A673 (cell line): Measurements from ENCODE around the gene SETX. TPM values are rescaled to one million over a fixed set of nuclear protein-coding genes. Genes with fewer than 3 reads are reported as not detected.

Experiments used
- BruUV-seq: library from RNA; stranded (reverse); fragments of 400-500 nt; replicated peaks from 2 replicates; lab custom pipeline; 2021; lab: Mats Ljungman, UMichigan
- CTCF ChIA-PET: fragments of 300-600 bp; sonication (Branson Sonifier 250); formaldehyde crosslinking; loops from one replicate; lab custom pipeline; 2022; ENCODE audit warnings: antibody characterized with exemption; lab: Charles Lee
- POLR2A ChIA-PET: fragments of 300-600 bp; sonication (Branson Sonifier 250); formaldehyde crosslinking; loops from one replicate; lab custom pipeline; 2022; ENCODE audit warnings: antibody characterized with exemption; ENCODE audit not compliant: low non-redundant PET; lab: Charles Lee
- DNase-seq: peaks from one replicate; pipeline ENCODE4 v3.0.0-alpha.2; 2015; ENCODE audit warnings: low spot score
- H3K27ac ChIP-seq: fragments of 200-600 bp; sonication (generic); 2 replicates; pipeline ENCODE4 v1.5.1; 2016; ENCODE audit warnings: mixed run types, low read depth, mild to moderate bottlenecking, mixed read lengths, antibody characterized with exemption, low read length; ENCODE audit not compliant: poor library complexity, severe bottlenecking
- H3K27me3 ChIP-seq: fragments of 200-600 bp; sonication (generic); replicated peaks from 2 replicates; pipeline ENCODE4 v1.6.1; 2017; ENCODE audit warnings: mixed run types, low read depth, mild to moderate bottlenecking, mixed read lengths, antibody characterized with exemption, low read length; ENCODE audit not compliant: insufficient read depth, poor library complexity
- H3K36me3 ChIP-seq: fragments of 200-600 bp; sonication (generic); 2 replicates; pipeline ENCODE4 v1.6.1; 2016; ENCODE audit warnings: mixed run types, mild to moderate bottlenecking, mixed read lengths, antibody characterized with exemption, low read length; ENCODE audit not compliant: insufficient read depth, poor library complexity, severe bottlenecking
- H3K4me1 ChIP-seq: fragments of 200-600 bp; sonication (generic); 2 replicates; pipeline ENCODE4 v1.6.1; 2017; ENCODE audit warnings: mixed run types, mild to moderate bottlenecking, mixed read lengths, antibody characterized with exemption, low read length; ENCODE audit not compliant: insufficient read depth, poor library complexity, severe bottlenecking
- H3K4me3 ChIP-seq: fragments of 200-600 bp; sonication (generic); 2 replicates; pipeline ENCODE4 v1.5.1; 2016; ENCODE audit warnings: low read depth, mixed run types, mild to moderate bottlenecking, mixed read lengths, low read length; ENCODE audit not compliant: poor library complexity, severe bottlenecking
- H3K9me3 ChIP-seq: fragments of 200-600 bp; sonication (generic); 2 replicates; pipeline ENCODE4 v1.6.1; 2016; ENCODE audit warnings: mixed run types, low read depth, mild to moderate bottlenecking, mixed read lengths, antibody characterized with exemption, low read length; ENCODE audit not compliant: poor library complexity, severe bottlenecking
- EZH2 ChIP-seq: fragments of 200-600 bp; sonication (generic); IDR thresholded peaks from 2 replicates; pipeline ENCODE4 v1.6.1; 2017; ENCODE audit warnings: borderline replicate concordance, low read depth, mild to moderate bottlenecking, mixed read lengths, antibody characterized with exemption, low read length; ENCODE audit not compliant: poor library complexity, severe bottlenecking
- intact Hi-C: fragments of 100-400 bp; cut with micrococcal nuclease; formaldehyde crosslinking; loops from one replicate; pipeline ENCODE4 v1.10.0; 2022; ENCODE audit not compliant: unreplicated experiment
- total RNA-seq: library from RNA; stranded (reverse); gene quantifications from 2 replicates; pipeline ENCODE4 v1.2.3, GENCODE V29; 2021
- TF ChIP-seq, protein P1 (sequence below): fragments of 300-800, 200-600 bp; sonication (generic); conservative IDR thresholded peaks from 2 replicates; pipeline ENCODE4 v1.5.1; 2017; ENCODE audit warnings: low read depth, mild to moderate bottlenecking, antibody characterized with exemption, low read length, moderate library complexity, mixed read lengths

Gene SETX
- total RNA-seq, 1 experiment from 2014 or later: 41.4 TPM

DNA sequence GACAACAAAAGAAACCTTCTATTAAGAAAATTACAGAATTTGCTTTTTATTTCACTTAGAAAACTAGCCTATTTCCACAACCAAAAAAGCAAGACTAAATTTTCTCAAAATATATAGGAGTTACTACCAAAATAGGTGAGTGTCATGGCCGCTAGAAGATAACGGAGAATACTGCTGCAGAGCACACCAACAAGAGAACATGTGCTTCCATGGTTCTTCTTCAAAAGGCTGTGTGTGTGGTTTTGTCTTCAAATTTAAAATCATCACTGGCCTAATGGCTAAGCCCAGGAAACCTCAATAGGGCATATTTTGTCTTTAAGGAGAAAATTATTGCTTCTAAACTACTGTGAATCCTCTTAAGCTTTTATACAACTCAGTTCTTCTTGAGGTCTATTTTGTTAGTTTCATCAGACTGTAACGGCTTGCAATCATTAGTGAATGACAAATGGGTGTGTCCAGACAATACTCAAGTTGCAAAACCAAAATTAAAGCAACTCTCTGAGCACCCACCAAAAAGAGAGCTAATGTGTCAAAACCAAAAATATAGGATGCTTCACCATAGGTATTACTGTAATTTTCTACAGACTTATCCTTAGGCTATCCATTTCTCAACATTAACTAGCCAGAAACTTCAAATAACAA, 3.3 kb downstream of the SETX start:
- Histone ChIP-seq H3K9me3 (no peaks in the 10 kb centered on the region), H3K36me3 (peaks cover 67% of the 10 kb centered on the region), H3K27ac (peak overlapping the region; percentile 50), H3K4me1 (peaks cover 21% of the 10 kb centered on the region), H3K4me3 (peak overlapping the region; percentile 11), H3K27me3 (no peaks in the 10 kb centered on the region)
- no peak for TF ChIP-seq EZH2
- TF ChIP-seq, protein P1, sequence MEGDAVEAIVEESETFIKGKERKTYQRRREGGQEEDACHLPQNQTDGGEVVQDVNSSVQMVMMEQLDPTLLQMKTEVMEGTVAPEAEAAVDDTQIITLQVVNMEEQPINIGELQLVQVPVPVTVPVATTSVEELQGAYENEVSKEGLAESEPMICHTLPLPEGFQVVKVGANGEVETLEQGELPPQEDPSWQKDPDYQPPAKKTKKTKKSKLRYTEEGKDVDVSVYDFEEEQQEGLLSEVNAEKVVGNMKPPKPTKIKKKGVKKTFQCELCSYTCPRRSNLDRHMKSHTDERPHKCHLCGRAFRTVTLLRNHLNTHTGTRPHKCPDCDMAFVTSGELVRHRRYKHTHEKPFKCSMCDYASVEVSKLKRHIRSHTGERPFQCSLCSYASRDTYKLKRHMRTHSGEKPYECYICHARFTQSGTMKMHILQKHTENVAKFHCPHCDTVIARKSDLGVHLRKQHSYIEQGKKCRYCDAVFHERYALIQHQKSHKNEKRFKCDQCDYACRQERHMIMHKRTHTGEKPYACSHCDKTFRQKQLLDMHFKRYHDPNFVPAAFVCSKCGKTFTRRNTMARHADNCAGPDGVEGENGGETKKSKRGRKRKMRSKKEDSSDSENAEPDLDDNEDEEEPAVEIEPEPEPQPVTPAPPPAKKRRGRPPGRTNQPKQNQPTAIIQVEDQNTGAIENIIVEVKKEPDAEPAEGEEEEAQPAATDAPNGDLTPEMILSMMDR: no peak
- DNase-seq: no peak
- no TSS peak for BruUV-seq
- ChIA-PET CTCF (no interaction called here), POLR2A (no interaction called here)
- intact Hi-C loops: no loop called here

DNA sequence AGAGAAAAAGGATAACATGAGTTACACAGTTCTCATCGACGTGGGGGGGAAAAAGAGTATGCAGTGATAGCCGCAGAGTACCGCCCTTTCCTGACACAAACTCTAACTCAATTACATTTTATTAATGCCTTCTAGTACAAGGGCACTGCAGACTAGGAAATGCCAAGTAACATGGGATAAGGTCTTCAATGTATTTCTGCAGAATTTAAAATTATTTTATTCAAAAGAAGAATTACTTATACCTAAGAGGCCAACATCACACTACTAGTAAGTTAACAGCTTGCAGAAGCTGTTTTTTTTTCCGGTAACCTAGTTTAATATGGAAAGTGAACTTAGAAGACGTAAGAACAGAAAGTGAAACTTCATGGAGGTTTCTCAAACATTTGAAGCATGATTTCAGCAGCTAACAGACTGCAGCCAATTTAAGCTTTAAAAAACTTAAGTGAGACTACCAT, 3.9 kb downstream of the SETX start:
- no TSS peak for BruUV-seq
- intact Hi-C loops: no loop called here

DNA sequence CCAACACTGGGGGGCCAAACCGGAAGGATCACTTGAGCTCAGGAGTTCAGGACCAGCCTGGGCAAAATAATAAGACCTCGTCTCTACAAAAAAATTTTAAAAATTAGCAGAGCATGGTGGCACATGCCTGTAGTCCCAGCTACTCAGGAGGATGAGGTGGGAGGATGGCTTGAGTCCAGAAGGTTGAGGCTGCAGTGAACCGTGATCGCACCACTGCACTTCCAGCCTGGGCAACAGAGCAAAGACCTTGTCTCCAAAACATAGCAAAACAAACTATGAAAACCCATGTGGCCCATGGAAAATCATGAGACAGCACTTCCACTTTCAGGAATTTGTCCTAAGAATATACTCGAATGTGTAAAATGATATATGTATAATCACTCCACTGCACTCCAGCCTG, 6.1 kb downstream of the SETX start:
- intact Hi-C loops: no loop called here
- no peak overlapping the region for H3K27ac ChIP-seq
- peaks cover 19% of the 10 kb centered on the region for H3K4me1 ChIP-seq
- no peaks in the 10 kb centered on the region for H3K27me3 ChIP-seq
- H3K36me3 ChIP-seq: peaks cover 94% of the 10 kb centered on the region
- CTCF ChIA-PET: no interaction called here
- no TSS peak for BruUV-seq
- H3K9me3 ChIP-seq: no peaks in the 10 kb centered on the region
- POLR2A ChIA-PET: no interaction called here
- no peak overlapping the region for H3K4me3 ChIP-seq
- no peak for DNase-seq
- TF ChIP-seq, protein P1: no peak
- TF ChIP-seq EZH2: no peak

More for the DNA sequence above, 3.9 kb downstream of the SETX start:
- TF ChIP-seq, protein P1: no peak
- no peak for TF ChIP-seq EZH2
- Histone ChIP-seq H3K4me3 (peak overlapping the region; percentile 11), H3K9me3 (no peaks in the 10 kb centered on the region), H3K27me3 (no peaks in the 10 kb centered on the region), H3K36me3 (peaks cover 74% of the 10 kb centered on the region), H3K4me1 (peaks cover 21% of the 10 kb centered on the region), H3K27ac (peak overlapping the region; percentile 50)
- POLR2A ChIA-PET: no interaction called here
- DNase-seq: no peak
- CTCF ChIA-PET: no interaction called here
